SHP77 (cell line): ENCODE data around the gene PLK5.
A peak's percentile ranks its signal among the peaks of the same experiment; 100 is the strongest.
"Not testable (repeated sequence)": the region's sequence is repeated elsewhere in the genome, so short reads cannot be mapped to it uniquely, and the experiment has no call there.

Experiments
- DNase-seq, 2 experiments: peaks; one replicate each; lab custom pipeline; 2025; lab: John Stamatoyannopoulos, UW

PLK5 gene

GRCh38 chr19:1523412-1524286 lies at the start of gene PLK5:
PLK5 (plus strand) TSS chr19:1524077; CDS start chr19:1526997, 2,920 bp downstream.
- DNase-seq = no peak

GRCh38 chr19:1474765-1475351 lies 49.0 kb upstream of the PLK5 start:
- DNase-seq = no peak

GRCh38 chr19:1475751-1476437 lies 48.0 kb upstream of the PLK5 start:
- no peak for DNase-seq

- not testable (repeated sequence) for DNase-seq
These were observed 46.8 kb upstream of the PLK5 start for GRCh38 chr19:1477056-1477455.

GRCh38 chr19:1478934-1479707 lies 44.8 kb upstream of the PLK5 start, which contains the start of gene C19orf25:
C19orf25 (minus strand) TSS chr19:1479215; CDS start chr19:1478903, 312 bp downstream.
- peak; percentile 88 to 91 for DNase-seq

GRCh38 chr19:1481224-1481892 lies 42.5 kb upstream of the PLK5 start:
- DNase-seq = no peak

GRCh38 chr19:1481893-1482360 lies 42.0 kb upstream of the PLK5 start:
- no peak for DNase-seq

GRCh38 chr19:1482361-1483130 lies 41.3 kb upstream of the PLK5 start:
- DNase-seq = no peak

- DNase-seq = no peak
These were observed 40.5 kb upstream of the PLK5 start for GRCh38 chr19:1483131-1483978.

- DNase-seq = no peak
These were observed 39.9 kb upstream of the PLK5 start for GRCh38 chr19:1483979-1484428.

GRCh38 chr19:1486720-1487575 lies 36.9 kb upstream of the PLK5 start:
- no peak for DNase-seq

GRCh38 chr19:1487576-1488281 lies 36.1 kb upstream of the PLK5 start:
- DNase-seq = no peak

- no peak for DNase-seq
These were observed 35.6 kb upstream of the PLK5 start for GRCh38 chr19:1488282-1488601.

GRCh38 chr19:1489463-1490310 lies 34.2 kb upstream of the PLK5 start:
- no peak for DNase-seq

- DNase-seq = peak; percentile 93 to 96
These were observed 33.4 kb upstream of the PLK5 start, which contains the start of gene PCSK4 for GRCh38 chr19:1490311-1491113. PCSK4 (minus strand) TSS chr19:1490350; CDS start chr19:1490346, 4 bp downstream.
